GM12878 (cell line): Measurements from ENCODE around the gene SLC35F2.
"Not testable (repeated sequence)": the region's sequence is repeated elsewhere in the genome, so short reads cannot be mapped to it uniquely, and the experiment has no call there.

Experiments used
- CTCF ChIP-seq, 3 experiments: IDR thresholded peaks in 2 of 3; conservative IDR thresholded peaks in 1 of 3; 2 replicates each; pipeline ENCODE4 v1.5.1; 2011; ENCODE audit warnings: low read depth in 3 of 3, low read length in 3 of 3, mild to moderate bottlenecking in 3 of 3, control low read depth in 2 of 3, moderate library complexity in 2 of 3, inconsistent platforms in 1 of 3, mixed read lengths in 1 of 3; ENCODE audit not compliant: control insufficient read depth in 2 of 3, insufficient read depth in 1 of 3; ENCODE audit errors: extremely low read depth in 1 of 3
- NFYB ChIP-seq: IDR thresholded peaks from 2 replicates; pipeline ENCODE4 v1.6.1; 2011; ENCODE audit warnings: low read depth, mild to moderate bottlenecking, low read length, improper control_type of control experiment, moderate library complexity; ENCODE audit not compliant: insufficient read depth
- PKNOX1 ChIP-seq: fragments of 450-650 bp; IDR thresholded peaks from 2 replicates; pipeline ENCODE4 v1.6.1; 2016; ENCODE audit warnings: mild to moderate bottlenecking
- POLR2AphosphoS5 ChIP-seq: IDR thresholded peaks from 2 replicates; pipeline ENCODE4 v1.6.1; 2011; ENCODE audit warnings: mild to moderate bottlenecking, low read length, inconsistent platforms
- TBL1XR1 ChIP-seq: IDR thresholded peaks from 2 replicates; pipeline ENCODE4 v1.6.1; 2012; ENCODE audit warnings: low read depth, low read length, improper control_type of control experiment

GRCh38 chr11:107833926-107834325 is 24.7 kb downstream of the SLC35F2 start:
- TF ChIP-seq POLR2AphosphoS5; PKNOX1; CTCF (IDR thresholded peaks at IDR 0.05 in 2 of 3, conservative IDR thresholded peaks at IDR 0.05 in 1 of 3; ENCODE audit: control insufficient read depth in 2 of 3, extremely low read depth in 1 of 3, insufficient read depth in 1 of 3, low read depth in 3 of 3, low read length in 3 of 3); NFYB; TBL1XR1: not testable (repeated sequence)
